HG03342 (cell line): Measurements from ENCODE around the gene RALGAPA2.

ENCODE experiments used
- ATAC-seq: cut with Tn5 transposase; IDR thresholded peaks from one replicate; pipeline ENCODE4 v1.9.1; 2021; ENCODE audit warnings: mild to moderate bottlenecking, moderate library complexity; ENCODE audit not compliant: unreplicated experiment

RALGAPA2 gene

DNA sequence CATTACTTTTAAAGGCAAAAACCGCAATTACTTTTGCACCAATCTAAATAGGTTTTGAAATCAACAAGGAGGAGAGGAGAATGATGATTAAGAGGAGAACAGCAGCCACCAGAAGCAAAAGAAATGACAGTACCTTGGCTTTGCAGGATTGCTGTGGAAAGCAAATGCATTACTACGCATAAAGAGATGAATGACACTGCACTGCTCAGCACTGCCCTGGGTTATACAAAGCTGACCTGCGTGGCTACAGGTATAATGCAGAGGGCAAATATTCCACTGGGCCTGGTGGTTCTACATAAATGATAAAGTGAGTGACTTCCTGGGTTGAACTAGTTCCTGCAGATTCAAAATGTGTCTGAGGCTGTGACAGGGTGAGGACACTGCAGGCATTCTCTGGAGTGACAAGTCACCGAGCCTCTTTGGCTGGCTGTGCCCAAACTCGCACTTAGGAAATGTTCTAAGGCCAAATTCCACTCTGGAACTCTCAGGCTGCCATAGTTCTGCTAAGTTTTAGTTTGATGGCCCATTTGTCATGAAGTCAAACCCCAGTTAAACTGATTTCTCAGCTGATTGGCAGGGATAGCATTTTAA lies 265.9 kb downstream of the RALGAPA2 start:
- ATAC-seq: no peak

DNA sequence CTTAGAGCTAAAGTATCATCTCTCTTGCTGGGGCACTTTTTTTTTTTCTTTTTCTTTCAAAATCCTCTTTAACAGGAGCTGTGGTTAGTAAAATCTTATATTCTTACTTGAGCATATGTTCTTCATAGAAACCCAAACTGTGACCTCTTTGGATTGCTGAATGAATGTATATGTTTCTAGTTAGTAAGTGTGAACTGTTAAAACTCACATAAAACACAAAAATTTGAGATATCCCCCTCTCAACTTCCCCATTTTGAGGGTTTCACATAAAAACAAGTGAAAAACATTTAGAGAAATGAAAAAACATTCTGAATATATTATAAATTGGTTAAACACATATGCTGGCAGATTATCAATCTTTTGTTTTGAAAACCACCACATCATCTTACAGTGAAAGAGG lies 266.4 kb downstream of the RALGAPA2 start:
- no peak for ATAC-seq

DNA sequence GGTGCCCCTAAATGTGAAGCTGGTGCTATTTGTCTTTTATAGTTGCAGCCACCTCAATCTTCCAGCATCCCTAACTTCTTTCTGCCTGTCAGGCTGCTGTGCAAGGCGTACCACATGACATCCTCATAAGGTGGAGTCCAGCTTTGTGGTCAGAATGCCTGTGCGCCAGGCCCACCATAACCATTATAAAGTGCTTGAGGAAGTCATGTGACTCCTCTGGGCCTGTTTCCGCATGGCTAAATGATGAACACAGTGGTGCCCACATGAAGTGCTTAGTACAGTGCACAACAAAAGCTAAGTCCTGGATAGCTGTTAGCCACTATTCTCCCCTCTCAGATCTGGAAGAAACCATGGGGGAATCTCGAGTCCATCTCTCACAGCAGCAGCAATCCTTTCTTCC lies 268.9 kb downstream of the RALGAPA2 start:
- ATAC-seq: no peak

DNA sequence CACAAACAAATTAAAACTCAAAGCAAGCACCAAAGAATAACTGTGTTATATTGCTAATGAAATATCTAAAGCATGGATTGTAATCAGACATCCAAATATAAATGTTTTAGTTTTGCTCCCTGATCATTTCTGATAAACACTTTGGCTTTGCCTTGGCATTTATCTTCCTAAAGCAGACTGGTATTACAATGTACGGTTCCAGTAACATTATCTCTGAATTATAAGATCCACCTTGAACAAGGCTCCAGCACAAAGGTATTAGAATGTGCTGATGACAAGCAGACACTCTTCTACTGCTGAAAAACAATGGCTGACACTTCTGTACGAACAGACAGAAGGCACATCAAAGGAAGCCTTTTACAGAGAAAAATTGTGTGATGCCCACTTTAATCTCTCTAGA lies 270.0 kb downstream of the RALGAPA2 start:
- ATAC-seq: no peak

DNA sequence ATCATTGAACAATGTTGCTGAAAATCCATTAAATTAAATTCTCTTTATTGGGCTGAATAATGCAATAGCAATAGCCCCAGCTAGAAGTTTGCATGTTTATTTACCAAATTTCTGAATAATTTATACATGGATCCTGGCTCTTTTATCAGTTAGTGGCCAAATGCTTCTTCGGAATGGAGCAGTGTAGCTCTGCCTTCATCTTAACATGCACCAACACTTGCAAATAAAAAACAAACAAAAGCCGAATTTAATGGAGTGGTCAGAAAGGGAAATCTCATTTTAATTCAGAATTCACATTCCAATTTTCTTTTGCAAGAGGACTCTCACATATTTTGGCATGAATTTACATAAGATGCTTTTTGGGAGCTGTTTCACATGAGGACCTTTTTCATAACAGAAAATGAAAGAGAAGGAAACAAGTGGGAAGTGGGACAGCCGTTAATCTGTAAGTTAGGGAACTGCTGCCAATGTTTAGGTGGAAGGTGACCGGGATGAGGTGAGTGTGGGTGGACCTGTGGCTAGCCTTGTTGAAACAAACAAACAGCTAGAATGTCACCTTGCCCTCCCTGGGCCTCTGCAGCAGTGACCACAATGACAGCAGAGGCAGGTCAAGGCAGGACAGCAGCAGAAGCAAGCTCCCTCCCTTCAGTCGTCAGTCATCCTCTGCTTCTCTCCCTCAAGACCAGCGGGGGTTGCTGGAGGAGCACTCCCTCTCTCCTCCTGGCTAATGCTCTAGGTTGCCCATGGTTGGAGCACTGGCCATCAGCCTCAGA lies 271.4 kb downstream of the RALGAPA2 start:
- ATAC-seq: no peak

DNA sequence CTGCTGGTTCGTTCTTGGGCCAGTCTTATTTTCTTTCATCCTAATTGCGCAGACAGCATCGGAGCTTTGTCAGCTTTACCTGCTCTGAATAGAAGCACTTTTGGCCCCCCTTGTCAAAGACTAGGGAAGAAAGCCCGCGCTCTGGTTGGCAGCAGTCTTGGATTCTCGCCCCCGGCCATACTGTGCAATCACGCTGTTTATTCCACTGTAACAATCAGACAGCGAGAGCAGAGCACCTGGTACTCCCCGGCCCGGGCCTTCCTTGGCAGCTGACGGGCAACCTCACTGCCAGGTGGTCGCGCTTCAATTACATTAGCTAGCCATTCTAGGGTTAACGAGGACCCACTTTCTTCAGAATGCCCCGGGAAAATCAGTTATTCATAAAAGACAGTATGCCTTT lies 272.0 kb downstream of the RALGAPA2 start:
- no peak for ATAC-seq

DNA sequence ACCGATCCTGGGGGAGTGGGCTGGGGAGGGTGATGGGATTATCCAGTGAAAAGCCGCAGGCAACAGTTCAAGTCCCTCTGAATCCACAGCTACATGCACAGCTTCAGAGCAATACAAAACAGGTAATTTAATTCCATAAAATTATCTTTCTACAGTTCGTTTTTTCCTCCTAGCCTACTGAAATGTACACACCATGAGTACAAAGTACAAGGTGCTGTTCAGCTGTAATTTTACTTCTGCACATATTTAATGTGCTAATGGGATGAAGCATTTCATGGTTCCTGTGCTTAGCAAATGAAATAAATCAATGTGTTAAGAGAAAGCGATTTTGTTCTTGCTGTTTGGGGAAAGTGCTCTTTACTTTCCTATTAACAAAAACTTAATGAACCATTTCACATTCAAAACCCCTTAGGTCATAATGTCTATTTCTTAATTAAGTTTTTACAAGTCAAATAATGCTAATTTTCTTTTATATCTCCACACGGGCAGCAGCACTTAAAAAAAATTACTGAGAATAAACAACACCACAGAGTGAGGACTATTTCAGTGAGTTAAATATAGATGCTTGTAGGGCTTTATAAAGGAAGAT lies 272.7 kb downstream of the RALGAPA2 start:
- ATAC-seq: no peak

DNA sequence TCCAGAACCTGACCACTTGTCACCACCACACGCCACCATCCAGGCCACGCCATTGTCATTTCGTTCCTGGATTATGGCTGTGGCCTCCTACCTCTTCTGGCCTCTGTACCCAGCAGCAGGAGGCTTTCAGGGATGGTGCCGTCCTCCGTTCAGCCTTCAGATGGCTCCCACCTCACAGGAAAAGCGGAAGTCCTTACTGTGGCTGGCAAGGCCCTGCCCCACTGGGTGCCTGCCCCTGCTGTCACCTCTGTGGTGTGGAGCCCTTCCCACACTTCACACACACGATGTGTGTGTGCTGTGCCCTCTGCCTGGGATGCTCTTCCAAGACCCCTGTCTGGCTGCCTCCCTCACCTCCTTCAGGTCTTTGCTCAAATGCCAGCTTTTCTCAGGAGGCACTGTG lies 275.1 kb downstream of the RALGAPA2 start:
- ATAC-seq: no peak

DNA sequence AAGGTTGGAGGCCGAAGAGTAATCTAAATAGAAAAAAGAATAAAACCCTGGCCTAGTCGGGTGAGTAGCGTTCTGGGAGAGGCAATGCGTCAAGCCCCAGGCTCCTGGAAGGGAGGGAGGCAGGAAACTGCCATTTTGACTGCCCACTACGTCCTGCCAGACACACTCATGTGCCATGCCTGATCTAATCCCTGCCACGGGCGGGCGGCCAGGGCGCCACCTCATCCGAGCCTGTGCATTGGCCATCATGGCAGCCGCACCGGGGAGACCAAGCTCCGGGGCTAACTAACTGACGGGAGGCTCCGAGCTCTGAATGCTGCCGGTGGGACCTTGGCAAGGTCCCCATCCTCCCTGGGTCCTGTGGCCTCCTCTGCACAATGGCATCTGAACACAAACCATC lies 275.8 kb downstream of the RALGAPA2 start:
- no peak for ATAC-seq

DNA sequence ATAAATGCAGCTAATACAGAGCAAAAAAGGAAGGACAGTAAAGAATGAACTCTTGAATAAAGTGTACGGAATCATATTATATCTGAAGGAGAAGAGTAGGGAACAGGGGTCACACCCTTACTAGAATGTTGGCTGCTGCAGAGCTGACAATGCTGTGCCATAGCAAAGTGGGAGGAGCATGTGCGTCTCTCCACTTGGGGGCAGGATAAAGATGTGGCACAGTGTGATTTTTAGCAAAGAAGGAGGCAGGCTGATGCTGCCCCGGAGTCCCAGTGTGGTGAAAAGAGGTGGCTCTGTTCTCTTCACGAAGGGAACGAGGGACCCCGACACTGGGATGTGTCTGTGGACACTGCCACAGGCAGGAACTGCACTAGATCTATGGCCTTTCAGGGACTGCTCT lies 277.0 kb downstream of the RALGAPA2 start:
- ATAC-seq: no peak

DNA sequence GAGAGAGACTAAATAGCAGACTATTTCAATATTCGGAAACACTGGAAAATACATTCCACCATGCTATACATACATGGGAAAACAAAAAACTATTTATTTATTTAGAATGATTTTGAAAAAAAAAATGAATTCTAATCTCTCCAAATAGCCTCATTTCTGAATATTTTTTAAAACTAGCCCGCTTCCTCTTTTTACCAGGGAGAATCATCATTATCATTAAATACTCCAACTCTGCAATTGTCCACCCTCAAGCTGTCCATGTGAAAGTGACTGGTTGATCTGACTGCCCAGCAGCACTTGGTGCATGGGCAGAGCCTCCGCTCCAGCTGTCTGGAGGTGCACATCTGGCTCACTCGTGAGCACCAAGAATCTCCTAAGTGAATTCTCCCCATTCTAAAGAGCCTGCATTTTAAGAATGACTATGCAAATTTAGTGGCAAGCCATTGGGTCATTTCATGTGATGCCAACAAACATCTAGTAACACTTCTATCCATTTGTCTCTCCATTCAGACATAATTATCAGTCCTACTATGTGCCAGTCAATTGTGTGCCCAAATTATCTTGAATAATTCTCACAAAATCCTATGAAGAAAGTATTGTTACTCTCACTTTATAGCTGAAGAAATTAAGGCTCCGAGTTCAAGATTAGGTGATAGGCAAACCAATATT lies 279.7 kb downstream of the RALGAPA2 start:
- ATAC-seq: no peak

DNA sequence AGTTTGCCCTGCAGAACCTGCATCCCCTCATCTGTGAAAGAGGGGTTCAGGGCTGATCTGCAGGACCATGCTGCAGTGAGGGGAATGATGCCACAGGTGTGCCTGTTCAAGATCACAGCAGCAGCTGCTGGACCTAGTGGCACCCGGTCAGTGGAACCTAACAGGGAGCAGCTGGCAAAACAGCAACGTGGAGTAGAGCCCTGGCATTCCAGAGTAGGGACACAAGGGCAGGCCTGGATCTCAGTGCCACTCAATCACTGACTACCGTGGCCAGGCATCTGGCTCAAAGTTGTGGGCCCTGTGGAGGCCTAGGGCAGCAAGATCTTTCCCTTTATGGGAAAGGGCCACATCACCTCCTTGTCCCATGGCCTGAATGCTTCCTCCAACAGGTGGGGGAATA lies 282.4 kb downstream of the RALGAPA2 start:
- ATAC-seq: no peak

DNA sequence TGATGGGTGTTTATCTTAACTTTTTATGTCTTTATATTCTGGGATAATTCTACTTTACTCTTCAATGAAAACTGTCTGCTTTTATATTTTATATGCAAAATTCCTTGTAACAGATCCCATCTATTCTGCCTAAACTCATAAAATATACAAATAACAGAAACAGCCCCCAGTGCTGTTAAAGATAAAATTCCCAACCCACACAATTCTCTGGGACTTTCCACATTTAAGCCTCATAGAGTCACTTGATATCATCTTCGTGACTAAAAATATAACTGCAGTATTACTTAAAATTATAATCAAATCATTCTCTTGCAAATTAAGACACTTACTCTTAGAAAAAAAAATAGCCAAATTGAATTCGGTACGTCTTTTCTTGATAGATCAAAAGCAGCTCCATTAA lies 284.4 kb downstream of the RALGAPA2 start:
- ATAC-seq: no peak

DNA sequence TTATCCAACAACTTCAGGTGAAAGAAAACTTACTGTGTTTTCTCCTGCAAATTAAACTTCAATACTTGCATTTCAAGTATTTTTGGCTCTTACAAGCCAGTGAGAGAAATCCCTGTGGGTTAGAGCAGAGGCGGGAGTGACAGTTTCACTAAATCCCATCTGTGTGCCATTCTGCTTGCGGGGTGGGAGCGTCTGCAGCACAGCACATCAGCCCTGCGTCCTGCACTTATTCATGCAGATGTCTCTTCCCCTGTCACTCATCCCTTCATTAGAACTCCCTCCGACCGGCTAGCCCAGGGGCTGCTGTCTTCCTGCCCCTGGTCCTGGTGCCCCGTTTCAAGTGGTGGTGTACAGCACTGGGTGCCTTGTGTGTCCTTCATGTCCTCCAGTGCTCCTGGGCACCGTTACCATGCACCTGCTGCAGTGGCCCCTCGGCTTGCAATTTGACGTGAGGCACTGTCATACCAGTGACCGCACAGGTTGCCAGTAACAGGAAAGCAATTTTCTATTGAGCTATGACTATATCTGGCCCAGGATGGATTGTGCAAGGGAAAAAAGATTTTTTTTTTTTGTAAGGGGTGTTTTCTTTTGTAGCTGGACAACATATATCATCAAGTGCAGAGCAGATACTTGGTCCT lies 285.1 kb downstream of the RALGAPA2 start:
- no peak for ATAC-seq

DNA sequence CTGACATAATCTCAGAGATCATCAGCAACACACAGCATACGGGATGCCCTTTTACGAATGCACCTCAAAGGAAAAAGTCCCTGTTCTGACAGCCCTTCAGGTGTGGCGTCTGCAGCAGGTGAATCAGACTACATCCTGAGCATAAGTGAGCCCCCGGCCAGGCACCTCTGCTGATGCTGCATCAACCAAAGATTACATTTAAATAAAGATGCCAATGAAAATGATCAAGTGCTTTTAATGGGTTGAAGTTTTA lies 285.9 kb downstream of the RALGAPA2 start:
- ATAC-seq: no peak

DNA sequence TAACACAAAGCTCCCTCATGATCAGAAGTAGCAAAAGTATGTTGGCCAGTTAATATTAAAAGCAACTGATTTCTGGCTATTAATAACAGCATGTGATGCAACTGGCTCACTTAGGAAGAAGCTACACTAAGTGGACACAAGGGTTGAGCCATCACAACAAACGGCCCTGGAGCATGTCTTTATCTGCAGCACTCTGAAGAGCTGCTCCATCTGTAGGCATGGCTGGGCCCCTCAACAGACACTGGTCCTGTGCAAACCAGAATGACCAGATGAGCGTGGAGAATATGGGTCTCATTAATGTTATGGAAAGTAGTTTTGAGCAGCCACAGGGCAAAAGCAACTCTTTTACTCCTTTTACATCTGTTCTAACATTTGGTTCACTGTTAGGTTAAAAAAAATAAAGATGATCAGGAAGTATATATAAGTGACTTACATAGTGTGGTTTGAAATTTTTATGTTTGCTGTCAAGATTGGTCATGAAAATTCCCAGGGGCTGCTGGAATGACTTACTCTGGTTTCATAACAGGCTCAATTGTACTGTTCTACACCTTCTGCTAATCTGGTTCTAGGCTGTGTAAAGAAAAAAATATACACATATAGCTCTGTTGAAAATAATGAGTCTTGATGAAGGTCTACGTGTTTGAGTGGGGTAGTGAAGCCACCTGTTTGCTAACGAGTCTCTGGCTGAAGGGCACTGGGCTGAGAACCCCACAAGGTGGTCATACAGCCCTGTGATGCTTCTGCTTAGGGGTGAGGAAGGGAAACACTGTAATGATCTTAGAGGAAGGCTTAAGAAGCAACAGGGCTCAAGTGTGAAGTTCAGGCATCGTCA lies 286.4 kb downstream of the RALGAPA2 start:
- ATAC-seq: no peak

DNA sequence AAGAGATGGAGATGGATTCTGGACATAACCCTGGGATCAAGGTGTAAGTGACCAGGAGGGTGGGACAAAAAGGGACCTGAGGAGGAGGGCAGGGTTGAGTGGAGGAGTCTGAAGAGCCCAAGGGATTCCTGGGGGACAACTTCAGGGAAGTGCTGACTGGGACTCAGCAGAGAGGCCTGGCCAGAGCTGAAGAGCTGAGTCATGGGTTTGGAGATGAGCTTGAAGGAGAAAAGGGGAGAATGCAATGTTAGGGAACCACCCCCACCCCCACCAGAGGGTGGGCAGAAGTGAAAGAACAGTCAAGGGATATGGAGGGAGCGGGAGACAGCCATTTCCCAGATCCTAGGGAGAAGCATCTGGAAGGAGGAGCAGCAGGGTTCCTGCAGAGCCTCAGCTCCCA lies 289.3 kb downstream of the RALGAPA2 start:
- ATAC-seq: no peak

DNA sequence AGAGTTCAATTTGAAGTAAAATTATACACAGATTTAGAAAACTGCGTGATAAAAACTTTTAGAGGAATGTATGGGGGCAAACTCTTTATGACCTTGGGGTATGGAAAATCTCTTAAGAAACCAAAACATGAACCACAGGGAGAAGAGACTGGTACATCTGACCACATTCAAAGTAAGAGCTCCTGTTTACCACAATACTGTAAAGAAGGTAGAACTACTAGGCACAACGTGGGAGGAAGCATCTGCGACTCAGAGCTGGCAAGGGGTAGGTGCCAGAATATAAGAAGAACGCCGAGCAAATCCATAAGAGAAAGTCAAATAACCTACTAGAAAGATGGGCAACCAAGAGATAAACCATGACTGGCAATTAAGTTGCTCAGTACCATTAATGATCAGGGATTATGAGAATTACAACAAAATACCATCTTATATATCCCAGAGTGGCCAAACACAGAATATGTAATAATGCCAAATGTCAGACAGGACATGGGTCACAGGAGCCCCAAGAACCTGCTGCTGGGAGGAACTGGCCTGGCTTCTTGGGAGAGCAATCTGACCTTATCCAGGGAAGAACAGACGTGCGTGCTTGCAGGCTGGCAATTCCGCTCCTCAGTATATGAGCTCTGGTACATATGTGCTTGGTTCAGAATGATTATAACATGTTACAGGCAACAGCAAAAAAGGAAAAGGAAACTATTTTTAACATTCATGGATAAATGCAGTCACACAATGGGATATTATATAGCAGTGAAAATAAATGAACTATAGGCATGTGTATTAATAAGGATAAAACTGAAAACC lies 294.4 kb downstream of the RALGAPA2 start:
- ATAC-seq: no peak

DNA sequence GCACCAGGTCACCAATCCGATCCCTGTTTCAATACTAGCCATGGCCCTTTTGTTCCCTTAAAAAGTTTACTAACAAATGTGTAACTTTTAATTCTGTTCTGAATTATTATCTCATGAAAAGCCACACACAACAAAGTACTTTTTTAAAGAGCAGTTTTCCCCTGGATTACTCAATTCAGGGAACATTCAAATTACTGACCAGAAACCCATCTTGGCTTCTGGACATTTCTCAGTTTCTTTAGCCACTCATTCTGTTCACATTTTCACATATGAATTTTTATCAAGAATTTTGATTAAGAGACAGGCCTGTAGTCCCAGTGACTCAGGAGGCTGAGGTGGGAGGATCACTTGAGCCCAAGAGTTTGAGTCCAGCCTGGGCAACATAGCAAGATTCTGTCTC lies 297.1 kb downstream of the RALGAPA2 start:
- no peak for ATAC-seq

DNA sequence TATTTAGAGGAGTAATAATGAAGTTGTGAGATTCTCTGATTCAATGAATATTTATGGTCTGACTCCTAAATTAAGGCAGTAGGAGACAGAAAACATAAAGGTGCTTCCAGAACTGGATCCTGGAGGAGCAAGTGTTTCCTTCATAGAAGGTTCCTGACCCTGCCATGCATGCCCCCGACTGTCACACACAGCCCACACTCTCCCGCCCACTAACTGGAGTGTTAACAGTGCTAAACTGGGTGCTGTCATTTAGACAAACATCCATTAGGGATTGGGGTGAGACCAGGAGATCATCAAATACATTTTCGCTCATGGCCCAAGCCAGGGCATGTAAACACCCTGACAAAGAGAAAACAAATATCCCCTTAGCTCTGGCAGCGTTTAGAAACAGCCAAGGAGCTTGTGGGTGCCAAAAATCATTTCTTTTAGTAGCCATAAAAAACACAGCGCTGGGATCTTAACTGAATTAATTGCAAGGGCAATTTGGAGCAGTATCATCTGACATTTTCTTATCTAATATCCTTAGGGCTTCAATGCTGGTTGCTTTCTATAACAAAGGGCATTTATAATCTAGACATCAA lies 297.7 kb downstream of the RALGAPA2 start:
- ATAC-seq: no peak
